AG04449 (cell line): ENCODE results near the gene KCTD12.

Source experiments
- CTCF ChIA-PET: fragments of 350-600 bp; formaldehyde crosslinking; extraction: SDS; loops from one replicate; lab custom pipeline; 2021; ENCODE audit warnings: antibody characterized with exemption; lab: Yijun Ruan, JAX
- POLR2A ChIA-PET: fragments of 400-600, 350-600 bp; formaldehyde crosslinking; extraction: SDS; loops from one replicate; lab custom pipeline; 2020; ENCODE audit warnings: antibody characterized with exemption, inconsistent platforms; lab: Yijun Ruan, JAX
- DNase-seq: peaks from one replicate; pipeline ENCODE4 v3.0.0-alpha.2; 2010; ENCODE audit warnings: low read depth, low spot score
- H3K4me3 ChIP-seq: 2 replicates; pipeline ENCODE4 v1.5.1; 2011; ENCODE audit warnings: low read depth, mild to moderate bottlenecking, control low read depth, low read length
- CTCF ChIP-seq: IDR thresholded peaks from one replicate; pipeline ENCODE4 v1.5.1; 2011; ENCODE audit warnings: mild to moderate bottlenecking, moderate library complexity, low read length, control low read depth, inconsistent platforms; ENCODE audit not compliant: insufficient read depth; ENCODE audit errors: missing control alignments

Gene KCTD12

GRCh38 chr13:76833441-76833954, 52.7 kb downstream of the KCTD12 start:
- no peak overlapping the region for H3K4me3 ChIP-seq
- no peak for TF ChIP-seq CTCF
- CTCF ChIA-PET = no interaction called here
- DNase-seq = no peak
- POLR2A ChIA-PET = no interaction called here

GRCh38 chr13:76832258-76832988, 53.8 kb downstream of the KCTD12 start:
- no peak overlapping the region for H3K4me3 ChIP-seq
- ChIA-PET POLR2A (no interaction called here), CTCF (interaction anchor here (0.7 kb wide), 1 partner anchor 10 kb away, joined by 3 read pairs; no protein-coding TSS in a partner anchor)

GRCh38 chr13:76830805-76831204, 55.4 kb downstream of the KCTD12 start:
- no peak for DNase-seq
- ChIA-PET POLR2A (no interaction called here), CTCF (interaction anchor here (1.4 kb wide), 1 partner anchor 54 kb away, joined by 3 read pairs; no protein-coding TSS in a partner anchor)
- no peak overlapping the region for H3K4me3 ChIP-seq
- TF ChIP-seq CTCF = no peak

More at GRCh38 chr13:76832258-76832988, 53.8 kb downstream of the KCTD12 start:
- TF ChIP-seq CTCF = no peak
- no peak for DNase-seq
